OCI-LY3 (cell line): ENCODE results near the gene UBR1.
"Not testable (repeated sequence)": the region's sequence is repeated elsewhere in the genome, so short reads cannot be mapped to it uniquely, and the experiment has no call there.

Source experiments
- H2AFZ ChIP-seq: fragments of 200-600, 300-600 bp; shearing (Covaris generic); 2 replicates; pipeline ENCODE4 v1.6.0; 2014; ENCODE audit warnings: antibody characterized with exemption, low read depth, low read length
- H3K27ac ChIP-seq: fragments of 200-600, 300-600 bp; sonication (generic); 2 replicates; pipeline ENCODE4 v1.5.1; 2014; ENCODE audit warnings: mild to moderate bottlenecking, low read length, moderate library complexity, mixed read lengths
- H3K27me3 ChIP-seq: fragments of 200-600, 300-600 bp; sonication (generic); 2 replicates; pipeline ENCODE4 v1.6.1; 2014; ENCODE audit warnings: low read depth, low read length, mixed read lengths
- H3K36me3 ChIP-seq: fragments of 200-600, 300-600 bp; sonication (generic); replicated peaks from 2 replicates; pipeline ENCODE3; 2014; ENCODE audit warnings: low read depth, low read length, mixed read lengths
- H3K4me1 ChIP-seq: fragments of 300-600, 200-600 bp; sonication (generic); 2 replicates; pipeline ENCODE4 v1.6.1; 2014; ENCODE audit warnings: low read length, mixed read lengths
- H3K4me2 ChIP-seq: fragments of 200-600, 300-600 bp; sonication (generic); 2 replicates; pipeline ENCODE4 v1.6.1; 2014; ENCODE audit warnings: low read length, mixed read lengths
- H3K4me3 ChIP-seq: fragments of 300-600, 200-600 bp; sonication (generic); 2 replicates; pipeline ENCODE4 v1.5.1; 2014; ENCODE audit warnings: antibody characterized with exemption, mild to moderate bottlenecking, low read length, moderate library complexity
- H3K79me2 ChIP-seq: fragments of 300-600, 200-600 bp; shearing (Covaris generic); 2 replicates; pipeline ENCODE4 v1.6.1; 2014; ENCODE audit warnings: mild to moderate bottlenecking, low read length, mixed read lengths
- H3K9ac ChIP-seq: fragments of 300-600, 200-600 bp; shearing (Covaris generic); 2 replicates; pipeline ENCODE4 v1.6.0; 2014; ENCODE audit warnings: mild to moderate bottlenecking, low read length, moderate library complexity
- H3K9me3 ChIP-seq: fragments of 200-600, 300-600 bp; shearing (Covaris generic); 2 replicates; pipeline ENCODE4 v1.6.1; 2014; ENCODE audit warnings: low read length, mixed read lengths; ENCODE audit not compliant: insufficient read depth
- H4K20me1 ChIP-seq: fragments of 200-600, 300-600 bp; sonication (generic); 2 replicates; pipeline ENCODE4 v1.6.1; 2016; ENCODE audit warnings: low read length, mixed read lengths; ENCODE audit not compliant: insufficient read depth
- CTCF ChIP-seq: fragments of 200-600, 300-600 bp; sonication (generic); IDR thresholded peaks from 2 replicates; pipeline ENCODE4 v1.5.1; 2014; ENCODE audit warnings: antibody characterized with exemption, low read length, low read depth
- EZH2phosphoT487 ChIP-seq: fragments of 200-600 bp; shearing (Covaris generic); IDR thresholded peaks from 2 replicates; pipeline ENCODE4 v1.6.1; 2018; ENCODE audit warnings: antibody characterized with exemption, mixed run types, low read depth

UBR1 gene

GRCh38 chr15:43007551-43007950, 98.3 kb downstream of the UBR1 start:
- H3K4me3 ChIP-seq = no peak overlapping the region
- no peak overlapping the region for H3K9ac ChIP-seq
- H3K9me3 ChIP-seq = peaks cover 5% of the 10 kb centered on the region; the same call in 1 of the 2 replicates
- peaks cover 60% of the 10 kb centered on the region for H3K36me3 ChIP-seq
- no peak overlapping the region for H2AFZ ChIP-seq
- no peaks in the 10 kb centered on the region for H4K20me1 ChIP-seq
- H3K79me2 ChIP-seq = no peaks in the 10 kb centered on the region
- TF ChIP-seq CTCF (no peak), EZH2phosphoT487 (no peak)
- no peaks in the 10 kb centered on the region for H3K4me1 ChIP-seq
- H3K4me2 ChIP-seq = no peak overlapping the region
- H3K27ac ChIP-seq = no peak overlapping the region
- H3K27me3 ChIP-seq = no peaks in the 10 kb centered on the region

GRCh38 chr15:43006991-43007390, 98.8 kb downstream of the UBR1 start:
- H3K36me3 ChIP-seq = peaks cover 58% of the 10 kb centered on the region
- H4K20me1 ChIP-seq = no peaks in the 10 kb centered on the region
- TF ChIP-seq EZH2phosphoT487 = no peak
- TF ChIP-seq CTCF = no peak

DNA sequence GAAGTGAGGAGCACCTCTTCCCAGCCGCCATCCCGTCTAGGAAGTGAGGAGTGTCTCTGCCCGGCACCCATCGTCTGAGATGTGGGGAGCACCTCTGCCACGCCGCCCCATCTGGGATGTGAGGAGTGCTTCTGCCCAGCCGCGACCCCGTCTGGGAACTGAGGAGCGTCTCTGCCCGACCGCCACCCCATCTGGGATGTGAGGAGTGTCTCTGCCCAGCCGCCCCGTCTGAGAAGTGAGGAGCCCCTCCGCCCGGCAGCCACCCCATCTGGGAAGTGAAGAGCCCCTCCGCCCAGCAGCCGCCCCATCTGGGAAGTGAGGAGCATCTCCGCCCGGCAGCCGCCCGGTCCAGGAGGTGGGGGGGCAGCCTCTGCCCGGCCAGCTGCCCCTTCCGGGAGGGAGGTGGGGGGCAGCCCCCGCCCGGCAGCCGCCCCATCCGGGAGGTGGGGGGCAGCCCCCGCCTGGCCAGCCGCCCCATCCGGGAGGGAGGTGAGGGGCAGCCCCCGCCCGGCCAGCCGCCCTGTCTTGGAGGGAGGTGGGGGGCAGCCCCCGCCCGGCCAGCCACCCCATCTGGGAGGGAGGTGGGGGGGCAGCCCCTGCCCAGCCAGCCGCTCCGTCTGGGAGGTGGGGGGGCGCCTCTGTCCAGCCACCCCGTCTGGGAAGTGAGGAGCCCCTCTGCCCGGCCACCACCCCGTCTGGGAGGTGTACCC, 100.8 kb downstream of the UBR1 start:
- H3K9me3 ChIP-seq, H3K9ac ChIP-seq, H3K4me1 ChIP-seq, H3K79me2 ChIP-seq, H3K4me2 ChIP-seq, H4K20me1 ChIP-seq, H3K27me3 ChIP-seq, H2AFZ ChIP-seq, H3K27ac ChIP-seq, H3K4me3 ChIP-seq: not testable (repeated sequence)
- peaks cover 45% of the 10 kb centered on the region for H3K36me3 ChIP-seq

More at GRCh38 chr15:43006991-43007390, 98.8 kb downstream of the UBR1 start:
- Histone ChIP-seq H3K27me3 (no peaks in the 10 kb centered on the region), H2AFZ (no peak overlapping the region), H3K79me2 (no peaks in the 10 kb centered on the region), H3K27ac (no peak overlapping the region), H3K4me2 (no peak overlapping the region), H3K4me3 (no peak overlapping the region), H3K4me1 (no peaks in the 10 kb centered on the region), H3K9me3 (peaks cover 5% of the 10 kb centered on the region; the same call in 1 of the 2 replicates), H3K9ac (no peak overlapping the region)

DNA sequence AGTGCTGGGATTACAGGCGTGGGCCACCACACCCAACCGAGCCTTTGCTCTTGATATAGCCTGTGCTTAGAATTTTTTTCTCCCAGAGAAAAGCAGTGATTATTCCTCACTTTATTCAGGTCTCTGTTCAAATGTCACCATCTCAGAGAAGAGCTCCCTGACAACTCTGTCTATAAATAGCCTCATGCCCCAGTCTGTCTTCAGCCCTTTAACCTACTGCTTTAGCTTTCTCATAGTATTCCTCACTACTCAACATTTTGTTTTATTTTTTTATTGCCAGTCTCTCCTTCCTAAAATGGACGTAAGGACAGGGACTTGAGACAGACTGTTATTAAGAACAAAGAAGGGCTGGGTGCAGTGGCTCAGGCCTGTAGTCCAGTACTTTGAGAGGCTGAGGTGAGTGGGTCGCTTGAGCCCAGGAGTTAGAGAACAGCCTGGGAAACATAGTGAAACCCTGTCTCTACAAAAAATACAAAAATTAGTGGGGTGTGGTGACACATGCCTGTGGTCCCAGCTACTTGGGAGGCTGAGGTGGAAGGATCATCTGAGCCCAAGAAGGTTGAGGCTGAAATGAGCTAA, 106.5 kb downstream of the UBR1 start:
- no peak overlapping the region for H3K27ac ChIP-seq
- H3K9me3 ChIP-seq = no peaks in the 10 kb centered on the region
- no peak overlapping the region for H2AFZ ChIP-seq
- no peak overlapping the region for H3K9ac ChIP-seq
- H3K36me3 ChIP-seq = peaks cover 18% of the 10 kb centered on the region
- no peaks in the 10 kb centered on the region for H3K27me3 ChIP-seq
- H3K4me2 ChIP-seq = no peak overlapping the region
- no peaks in the 10 kb centered on the region for H3K79me2 ChIP-seq
- H3K4me3 ChIP-seq = no peak overlapping the region
- TF ChIP-seq EZH2phosphoT487 (no peak), CTCF (no peak)
- H4K20me1 ChIP-seq = no peaks in the 10 kb centered on the region
- H3K4me1 ChIP-seq = no peaks in the 10 kb centered on the region
